PFSK-1 (cell line): ENCODE measurements around the gene WRAP73.

ENCODE experiments used
- FOXP2 ChIP-seq: optimal IDR thresholded peaks from 2 replicates; pipeline ENCODE3; 2011; ENCODE audit warnings: borderline replicate concordance, control low read depth, inconsistent platforms; ENCODE audit not compliant: insufficient read depth; ENCODE audit errors: extremely low read length, extremely low read depth
- POLR2AphosphoS5 ChIP-seq: IDR thresholded peaks from 2 replicates; pipeline ENCODE4 v1.6.1; 2012; ENCODE audit warnings: low read depth, mild to moderate bottlenecking, control low read depth, low read length, moderate library complexity
- SIN3A ChIP-seq: IDR thresholded peaks from 2 replicates; pipeline ENCODE4 v1.6.1; 2012; ENCODE audit warnings: mild to moderate bottlenecking, low read length, moderate library complexity, borderline replicate concordance; ENCODE audit not compliant: insufficient read depth
- TAF1 ChIP-seq: IDR thresholded peaks from 2 replicates; pipeline ENCODE4 v1.6.1; 2012; ENCODE audit warnings: low read length, control low read depth, borderline replicate concordance; ENCODE audit not compliant: insufficient read depth

DNA sequence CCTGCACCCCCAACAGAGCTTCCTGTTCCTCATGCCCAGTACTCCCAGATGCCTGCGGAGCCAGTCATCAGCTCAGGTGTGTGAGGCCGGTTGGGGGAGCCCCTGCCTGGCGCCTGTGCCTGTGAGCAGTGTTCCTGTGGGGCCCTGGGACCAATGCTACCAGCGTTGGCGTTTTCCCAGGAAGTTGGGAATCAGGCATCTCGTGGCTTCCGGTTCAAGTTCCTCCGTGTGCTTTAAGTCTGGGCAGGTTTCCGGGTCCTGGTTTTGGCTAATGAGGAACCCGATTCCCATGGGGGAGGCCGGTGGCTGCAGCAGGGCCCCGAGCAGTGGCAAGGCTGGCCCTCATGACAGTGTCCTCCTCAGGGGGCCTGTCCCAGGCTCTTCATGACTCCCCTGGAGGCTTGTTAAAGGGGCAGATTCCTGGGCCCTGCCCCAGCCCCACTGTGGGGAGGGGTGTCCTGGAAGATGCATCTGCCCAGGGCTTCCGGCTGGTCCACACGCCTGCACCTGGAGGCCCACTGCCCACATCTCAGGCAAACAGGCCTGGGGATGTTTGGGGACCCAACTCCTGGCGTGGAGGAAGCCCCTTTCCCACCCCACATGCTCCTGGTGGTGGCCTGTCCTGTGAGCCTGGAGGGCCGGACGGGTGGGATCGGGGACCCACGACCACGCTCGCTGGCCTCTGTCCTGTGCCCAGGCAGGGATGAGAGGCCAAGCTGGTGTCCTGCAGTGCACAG is 28.6 kb upstream of the WRAP73 start:
- TF ChIP-seq TAF1 (no peak), SIN3A (no peak), FOXP2 (no peak), POLR2AphosphoS5 (no peak)
